PC-9 (cell line): ENCODE results near the gene NDUFV3. TPM values are rescaled to one million over a fixed set of nuclear protein-coding genes. Genes with fewer than 3 reads are reported as not detected.
"Not testable (repeated sequence)": the region's sequence is repeated elsewhere in the genome, so short reads cannot be mapped to it uniquely, and the experiment has no call there.

ENCODE experiments used
- BruUV-seq: library from RNA; stranded (reverse); fragments of 400-500 nt; replicated peaks from 2 replicates; lab custom pipeline; 2021; lab: Mats Ljungman, UMichigan
- CTCF ChIA-PET: fragments of 300-600 bp; sonication (Branson Sonifier 250); formaldehyde crosslinking; loops from one replicate; lab custom pipeline; 2022; ENCODE audit warnings: antibody characterized with exemption; lab: Charles Lee
- POLR2A ChIA-PET: fragments of 300-600 bp; sonication (Branson Sonifier 250); formaldehyde crosslinking; loops from one replicate; lab custom pipeline; 2022; ENCODE audit warnings: antibody characterized with exemption; ENCODE audit not compliant: unreplicated experiment; lab: Charles Lee
- DNase-seq, 2 experiments: peaks; one replicate each; pipeline versions ENCODE4 v3.0.0 to v3.0.0-alpha.2; 2015 to 2022; ENCODE audit warnings: mixed read lengths in 1 of 2
- H2AFZ ChIP-seq: fragments of 200-600 bp; sonication (generic); 2 replicates; pipeline ENCODE4 v1.8.1; 2017; ENCODE audit warnings: antibody characterized with exemption
- H3F3A ChIP-seq: fragments of 200-600 bp; sonication (generic); 2 replicates; pipeline ENCODE4 v1.8.1; 2017; ENCODE audit warnings: antibody characterized with exemption, mild to moderate bottlenecking, low read depth; ENCODE audit not compliant: insufficient read depth
- H3K27ac ChIP-seq: fragments of 200-600 bp; sonication (generic); 2 replicates; pipeline ENCODE4 v1.6.1; 2016; ENCODE audit warnings: mixed run types
- H3K27me3 ChIP-seq: fragments of 200-600 bp; sonication (generic); 2 replicates; pipeline ENCODE4 v1.6.1; 2016; ENCODE audit warnings: low read depth, mixed run types; ENCODE audit not compliant: insufficient read depth
- H3K36me3 ChIP-seq: fragments of 200-600 bp; sonication (generic); 2 replicates; pipeline ENCODE4 v1.6.1; 2016; ENCODE audit warnings: low read depth, mixed run types
- H3K4me1 ChIP-seq: fragments of 200-600 bp; sonication (generic); replicated peaks from 2 replicates; pipeline ENCODE4 v1.6.1; 2016; ENCODE audit warnings: mixed run types; ENCODE audit not compliant: insufficient read depth
- H3K4me2 ChIP-seq: fragments of 200-600 bp; sonication (generic); 2 replicates; pipeline ENCODE4 v1.6.1; 2017; ENCODE audit warnings: mixed run types
- H3K4me3 ChIP-seq: fragments of 200-600 bp; sonication (generic); 2 replicates; pipeline ENCODE4 v1.6.1; 2016; ENCODE audit warnings: mixed run types
- H3K79me2 ChIP-seq: fragments of 200-600 bp; sonication (generic); 2 replicates; pipeline ENCODE4 v1.6.1; 2017; ENCODE audit warnings: low read depth, mixed run types
- H3K9me2 ChIP-seq: fragments of 200-600 bp; sonication (generic); 2 replicates; pipeline ENCODE4 v1.8.1; 2017; ENCODE audit warnings: mild to moderate bottlenecking; ENCODE audit not compliant: insufficient read depth
- H3K9me3 ChIP-seq: fragments of 200-600 bp; sonication (generic); 2 replicates; pipeline ENCODE4 v1.8.1; 2016; ENCODE audit warnings: low read depth; ENCODE audit not compliant: insufficient read depth
- H4K20me1 ChIP-seq: fragments of 200-600 bp; sonication (generic); 2 replicates; pipeline ENCODE4 v1.8.1; 2017; ENCODE audit not compliant: insufficient read depth
- EZH2 ChIP-seq: fragments of 200-600 bp; sonication (generic); IDR thresholded peaks from 2 replicates; pipeline ENCODE4 v1.8.0; 2017; ENCODE audit warnings: antibody characterized with exemption, low read depth
- intact Hi-C: fragments of 100-400 bp; cut with micrococcal nuclease; formaldehyde crosslinking; loops from one replicate; pipeline ENCODE4 v1.10.0; 2022; ENCODE audit not compliant: unreplicated experiment
- total RNA-seq: library from RNA; stranded (reverse); gene quantifications from 2 replicates; pipeline ENCODE4 v1.2.3, GENCODE V29; 2021
- TF ChIP-seq, protein P1 (sequence below): fragments of 200-600 bp; sonication (generic); conservative IDR thresholded peaks from 2 replicates; pipeline ENCODE4 v1.6.1; 2017; ENCODE audit warnings: mixed run types, antibody characterized with exemption, mild to moderate bottlenecking, moderate library complexity

The NDUFV3 gene
- total RNA-seq, 1 experiment from 2014 or later = 20.7 TPM

- no peaks in the 10 kb centered on the region for H3K4me1 ChIP-seq
- no peaks in the 10 kb centered on the region for H3K79me2 ChIP-seq
- intact Hi-C loops = no loop called here
- H3K36me3 ChIP-seq = no peaks in the 10 kb centered on the region
- no peak overlapping the region for H2AFZ ChIP-seq
- no TSS peak for BruUV-seq
- CTCF ChIA-PET = no interaction called here
- DNase-seq = no peak
- no peaks in the 10 kb centered on the region for H3F3A ChIP-seq
- no peaks in the 10 kb centered on the region for H3K9me2 ChIP-seq
- no peaks in the 10 kb centered on the region for H4K20me1 ChIP-seq
- POLR2A ChIA-PET = no interaction called here
- no peak overlapping the region for H3K27ac ChIP-seq
- no peak overlapping the region for H3K4me2 ChIP-seq
- no peaks in the 10 kb centered on the region for H3K27me3 ChIP-seq
- no peaks in the 10 kb centered on the region for H3K9me3 ChIP-seq
- no peak for TF ChIP-seq EZH2
- TF ChIP-seq, protein P1, sequence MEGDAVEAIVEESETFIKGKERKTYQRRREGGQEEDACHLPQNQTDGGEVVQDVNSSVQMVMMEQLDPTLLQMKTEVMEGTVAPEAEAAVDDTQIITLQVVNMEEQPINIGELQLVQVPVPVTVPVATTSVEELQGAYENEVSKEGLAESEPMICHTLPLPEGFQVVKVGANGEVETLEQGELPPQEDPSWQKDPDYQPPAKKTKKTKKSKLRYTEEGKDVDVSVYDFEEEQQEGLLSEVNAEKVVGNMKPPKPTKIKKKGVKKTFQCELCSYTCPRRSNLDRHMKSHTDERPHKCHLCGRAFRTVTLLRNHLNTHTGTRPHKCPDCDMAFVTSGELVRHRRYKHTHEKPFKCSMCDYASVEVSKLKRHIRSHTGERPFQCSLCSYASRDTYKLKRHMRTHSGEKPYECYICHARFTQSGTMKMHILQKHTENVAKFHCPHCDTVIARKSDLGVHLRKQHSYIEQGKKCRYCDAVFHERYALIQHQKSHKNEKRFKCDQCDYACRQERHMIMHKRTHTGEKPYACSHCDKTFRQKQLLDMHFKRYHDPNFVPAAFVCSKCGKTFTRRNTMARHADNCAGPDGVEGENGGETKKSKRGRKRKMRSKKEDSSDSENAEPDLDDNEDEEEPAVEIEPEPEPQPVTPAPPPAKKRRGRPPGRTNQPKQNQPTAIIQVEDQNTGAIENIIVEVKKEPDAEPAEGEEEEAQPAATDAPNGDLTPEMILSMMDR = no peak
- no peak overlapping the region for H3K4me3 ChIP-seq
Measured at GRCh38 chr21:42931560-42932235, 38.6 kb downstream of the NDUFV3 start.

GRCh38 chr21:42932378-42933136 lies 39.4 kb downstream of the NDUFV3 start:
- intact Hi-C loops, H3K9me3 ChIP-seq, H3K4me2 ChIP-seq, H3F3A ChIP-seq, DNase-seq, H4K20me1 ChIP-seq, H3K27ac ChIP-seq, H3K36me3 ChIP-seq, CTCF ChIA-PET, H3K27me3 ChIP-seq, H3K4me1 ChIP-seq, POLR2A ChIA-PET, H3K9me2 ChIP-seq, BruUV-seq, H2AFZ ChIP-seq, H3K4me3 ChIP-seq, H3K79me2 ChIP-seq: not testable (repeated sequence)

DNA sequence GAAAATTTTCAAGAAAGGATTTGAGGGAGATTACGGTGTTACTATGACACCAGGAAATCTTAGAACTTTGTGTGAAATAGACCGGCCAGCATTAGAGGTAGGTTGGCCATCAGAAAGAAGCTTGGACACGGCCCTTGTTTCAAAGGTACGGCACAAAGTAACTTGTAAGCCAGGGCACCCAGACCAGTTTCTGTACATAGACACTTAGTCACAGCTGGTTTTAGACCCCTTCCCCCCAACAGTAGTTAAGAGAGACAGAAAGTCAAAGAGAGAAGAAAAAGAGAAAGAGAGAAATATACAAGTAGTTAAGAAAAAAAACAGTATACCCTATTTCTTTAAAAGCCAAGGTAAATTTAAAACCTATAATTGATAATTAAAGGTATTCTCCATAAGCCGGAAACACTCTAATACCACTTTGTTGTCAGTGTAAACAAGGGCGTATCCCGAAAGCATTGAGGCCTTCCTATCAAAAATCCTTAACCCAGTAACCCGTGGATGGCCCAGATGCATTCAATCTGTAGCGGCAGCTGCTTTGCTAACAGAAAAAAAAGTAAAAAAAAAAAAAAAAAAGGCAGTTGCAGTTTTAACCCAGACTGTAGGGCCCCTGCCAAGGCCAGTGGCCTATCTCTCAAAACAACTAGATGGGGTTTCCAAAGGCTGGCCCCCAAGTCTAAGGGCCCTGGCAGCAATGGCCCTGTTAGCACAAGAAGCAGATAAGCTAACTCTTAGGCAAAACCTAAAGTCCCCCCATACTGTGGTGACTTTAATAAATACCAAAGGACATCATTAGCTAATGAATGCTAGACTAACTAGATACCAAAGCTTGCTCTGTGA lies 40.2 kb downstream of the NDUFV3 start:
- intact Hi-C loops, H3K79me2 ChIP-seq, H3F3A ChIP-seq, H3K4me3 ChIP-seq, H2AFZ ChIP-seq, H3K9me2 ChIP-seq, H3K4me1 ChIP-seq, H4K20me1 ChIP-seq, H3K4me2 ChIP-seq, H3K36me3 ChIP-seq, POLR2A ChIA-PET, H3K27ac ChIP-seq, H3K27me3 ChIP-seq, BruUV-seq, H3K9me3 ChIP-seq, DNase-seq, CTCF ChIA-PET: not testable (repeated sequence)

- BruUV-seq, H3K27ac ChIP-seq, H3K4me2 ChIP-seq, H3K9me2 ChIP-seq, H3K27me3 ChIP-seq, H3K4me1 ChIP-seq, DNase-seq, H4K20me1 ChIP-seq, H3K9me3 ChIP-seq, CTCF ChIA-PET, H3K4me3 ChIP-seq, H3F3A ChIP-seq, H2AFZ ChIP-seq, H3K79me2 ChIP-seq, POLR2A ChIA-PET, H3K36me3 ChIP-seq, intact Hi-C loops: not testable (repeated sequence)
Measured at GRCh38 chr21:42933973-42934372, 40.9 kb downstream of the NDUFV3 start.

DNA sequence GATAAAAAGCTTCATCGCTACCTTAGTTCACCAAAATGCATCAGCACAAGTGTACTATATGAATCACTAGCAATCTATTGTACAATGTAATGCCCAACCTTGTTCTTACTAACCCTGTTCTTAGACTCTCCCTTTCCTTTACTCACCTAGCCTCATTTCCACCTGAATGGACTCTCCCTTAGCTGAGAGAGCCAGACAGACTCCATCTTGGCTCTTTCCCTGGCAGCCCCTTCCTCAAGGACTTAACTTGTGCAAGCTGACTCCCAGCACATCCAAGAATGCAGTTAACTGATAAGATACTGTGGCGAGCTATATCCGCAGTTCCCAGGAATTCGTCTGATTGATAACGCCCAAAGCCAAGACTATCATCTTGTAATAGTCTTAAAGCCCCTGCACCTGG lies 43.3 kb downstream of the NDUFV3 start:
- H3K27ac ChIP-seq, DNase-seq, H3K9me3 ChIP-seq, CTCF ChIA-PET, H3K36me3 ChIP-seq, H2AFZ ChIP-seq, H3K27me3 ChIP-seq, intact Hi-C loops, H3K4me1 ChIP-seq, H3K4me2 ChIP-seq, POLR2A ChIA-PET, BruUV-seq, H3K9me2 ChIP-seq, H4K20me1 ChIP-seq, H3K79me2 ChIP-seq, H3K4me3 ChIP-seq: not testable (repeated sequence)
- H3F3A ChIP-seq = peaks cover 12% of the 10 kb centered on the region; the same call in 1 of the 2 replicates
